Measurements from ENCODE around the gene FAM43A. TPM values are rescaled to one million over a fixed set of nuclear protein-coding genes. Genes with fewer than 3 reads are reported as not detected.

FAM43A gene
- total and polyA plus RNA-seq, 3 experiments from 2014 or later = 14.5 to 19.6 (median 14.9) TPM

Other genes with a start within 250 kb of the FAM43A start
- 100 to 1,000 TPM; 144 to 165 TPM for gene ATP13A3, start 198.9 kb upstream of the FAM43A start, total RNA-seq
- 10.5 TPM for gene ATP13A3, start 198.9 kb upstream of the FAM43A start, polyA plus RNA-seq
- gene TMEM44, start 52.5 kb upstream of the FAM43A start, total RNA-seq = 1 to 10 TPM; 3.0 to 5.7 TPM
- gene TMEM44, start 52.5 kb upstream of the FAM43A start, polyA plus RNA-seq = 2.6 TPM
- gene LSG1, start 13.7 kb upstream of the FAM43A start, total RNA-seq = 10 to 100 TPM; 65.2 to 68.8 TPM
- 39.3 TPM for gene LSG1, start 13.7 kb upstream of the FAM43A start, polyA plus RNA-seq